ENCODE data around the gene NEDD4.
"Not testable (repeated sequence)": the region's sequence is repeated elsewhere in the genome, so short reads cannot be mapped to it uniquely, and the experiment has no call there.

NEDD4 gene

DNA sequence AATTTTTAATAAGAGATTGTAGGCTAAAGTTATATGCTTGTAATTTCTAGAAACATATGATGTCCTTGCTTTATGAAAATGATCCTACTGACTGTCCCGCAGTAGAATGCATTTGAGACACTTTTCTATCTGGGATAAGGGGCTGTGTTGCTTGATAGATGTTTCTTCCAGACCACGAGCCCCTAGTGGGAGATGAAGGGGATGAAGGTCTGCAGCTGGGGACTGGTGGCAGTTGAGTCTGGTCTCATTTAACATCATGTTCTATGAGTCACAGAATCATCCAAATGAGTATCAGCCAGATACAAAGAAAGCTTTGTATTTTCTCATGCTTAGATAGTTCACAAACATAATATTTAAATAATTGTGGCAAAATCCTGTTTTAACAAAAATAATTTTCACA lies 166.2 kb downstream of the NEDD4 start:
- no peak for DNase-seq (ENCODE audit: low read depth in 2 of 2)

DNA sequence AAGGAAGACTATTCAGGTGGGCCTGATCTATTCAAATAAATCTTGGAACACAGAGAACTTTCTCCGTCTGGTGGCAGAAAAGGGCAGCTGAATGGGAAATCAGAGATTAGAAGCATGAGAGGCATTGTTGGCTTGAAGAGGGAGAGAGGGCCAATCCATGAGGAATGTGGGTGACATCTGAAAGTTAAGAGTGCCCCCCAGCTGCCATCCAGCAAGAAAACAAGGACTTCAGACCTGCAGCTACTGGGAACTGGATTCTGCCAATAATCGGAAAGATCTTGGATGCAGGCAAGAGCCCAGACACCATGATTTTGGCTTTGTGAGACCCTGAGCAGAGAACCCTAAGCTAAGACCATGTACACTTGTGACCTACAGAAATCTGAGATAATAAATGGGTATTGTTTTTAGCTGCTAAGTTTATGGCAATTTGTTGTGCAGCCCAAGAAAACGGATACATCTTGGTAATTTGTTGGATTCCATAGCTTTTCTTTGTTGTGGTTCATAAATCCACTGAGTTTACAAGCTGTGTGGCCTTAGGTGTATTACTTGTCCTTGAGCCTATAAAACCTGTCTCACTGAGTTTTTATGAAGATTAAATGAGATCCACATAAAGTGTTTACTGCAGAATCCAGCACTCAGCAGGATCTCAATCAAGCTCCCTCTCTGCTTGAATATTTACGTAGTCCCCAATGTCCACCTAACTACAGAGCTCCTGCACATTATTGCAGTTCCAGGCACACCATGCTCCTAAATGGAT lies 168.4 kb downstream of the NEDD4 start:
- DNase-seq (ENCODE audit: low read depth in 2 of 2) = no peak

DNA sequence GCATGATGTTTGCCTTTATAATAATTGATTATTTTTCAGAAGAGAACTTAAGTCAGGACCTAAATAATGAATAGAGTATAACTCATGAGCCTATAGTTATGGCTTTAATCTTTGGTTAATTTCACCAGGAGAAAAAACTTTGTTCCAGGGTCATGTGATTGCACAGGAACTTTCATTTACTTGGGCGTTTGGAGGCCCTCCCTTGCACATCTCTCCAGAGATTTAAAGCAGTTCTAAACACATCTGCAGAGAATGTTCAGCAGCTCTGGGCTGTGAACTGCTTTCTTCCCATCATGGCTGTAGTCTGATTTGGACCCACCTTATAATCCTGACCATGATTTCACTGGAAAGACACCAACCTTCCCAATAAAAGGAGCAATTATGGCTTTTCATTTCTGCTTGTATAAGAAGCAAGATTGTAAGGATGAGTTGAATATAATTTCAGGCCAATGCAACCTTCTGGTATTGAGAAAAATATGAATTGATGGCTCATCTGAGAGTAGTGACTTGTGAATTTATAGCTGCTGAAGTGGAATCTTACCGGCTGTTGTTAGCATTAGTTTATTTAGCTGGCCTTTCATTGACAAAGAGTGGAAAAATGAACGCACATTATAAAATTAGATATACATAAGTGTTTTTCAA lies 169.6 kb downstream of the NEDD4 start:
- DNase-seq (ENCODE audit: low read depth in 2 of 2) = peak in 1 of 2 experiments; percentile 24

DNA sequence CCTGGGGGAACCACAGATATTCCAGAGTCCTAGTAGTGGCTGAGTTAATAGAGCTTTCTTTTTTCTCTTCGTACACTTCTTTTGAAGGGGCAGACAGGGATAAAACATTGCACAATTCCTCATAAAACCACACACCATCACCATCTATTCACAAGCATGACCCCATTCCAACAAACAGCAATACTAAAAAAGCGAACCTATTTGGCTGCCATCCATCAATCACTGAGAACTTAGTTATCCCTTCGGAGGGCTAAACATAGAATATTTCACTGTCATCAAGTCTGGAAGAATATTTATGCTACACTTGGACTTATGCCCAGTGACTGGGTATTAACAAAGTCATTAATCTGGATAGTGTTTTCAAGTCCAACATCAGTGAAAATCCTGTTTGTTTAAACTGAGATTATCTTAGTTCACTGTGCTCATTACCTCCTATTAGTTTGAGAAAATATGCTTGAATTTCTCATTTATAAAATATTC lies 170.2 kb downstream of the NEDD4 start:
- DNase-seq (ENCODE audit: low read depth in 2 of 2) = peak; percentile 97

DNA sequence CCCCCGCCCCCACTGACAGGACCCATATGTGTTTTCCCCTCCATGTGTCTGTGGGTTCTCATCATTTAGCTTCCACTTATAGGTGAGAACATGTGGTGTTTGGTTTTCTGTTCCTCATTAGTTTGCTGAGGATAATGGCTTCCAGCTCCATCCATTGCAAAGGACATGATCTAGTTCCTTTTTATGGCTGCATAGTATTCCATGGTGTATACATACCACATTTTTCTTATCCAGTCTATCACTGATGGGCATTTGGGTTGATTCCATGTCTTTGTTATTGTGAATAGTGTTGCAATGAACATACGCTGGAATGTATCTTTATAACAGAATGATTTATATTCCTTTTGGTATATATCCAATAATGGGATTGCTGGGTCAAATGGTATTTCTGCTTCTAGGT lies 171.7 kb downstream of the NEDD4 start:
- DNase-seq (ENCODE audit: low read depth in 2 of 2) = not testable (repeated sequence)

DNA sequence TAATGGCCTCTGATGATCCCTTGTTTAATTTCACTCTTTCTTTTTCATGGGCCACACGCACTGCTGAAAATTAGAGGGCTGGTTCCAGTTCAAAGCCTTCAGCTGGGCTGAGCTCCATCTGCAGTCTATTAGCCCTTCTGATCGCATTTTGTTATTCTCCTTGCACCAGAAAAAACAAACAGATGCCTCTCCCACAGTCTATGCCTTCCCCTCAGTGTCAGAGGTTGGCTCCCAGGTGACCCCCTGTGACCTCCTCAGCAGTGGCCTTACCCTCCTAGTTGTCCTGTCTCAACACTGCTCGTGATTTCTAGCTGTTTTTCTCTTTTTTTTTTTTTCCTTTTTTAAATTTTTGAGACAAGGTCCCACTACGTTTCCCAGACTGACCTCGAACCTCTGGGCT lies 173.4 kb downstream of the NEDD4 start:
- no peak for DNase-seq (ENCODE audit: low read depth in 2 of 2)

DNA sequence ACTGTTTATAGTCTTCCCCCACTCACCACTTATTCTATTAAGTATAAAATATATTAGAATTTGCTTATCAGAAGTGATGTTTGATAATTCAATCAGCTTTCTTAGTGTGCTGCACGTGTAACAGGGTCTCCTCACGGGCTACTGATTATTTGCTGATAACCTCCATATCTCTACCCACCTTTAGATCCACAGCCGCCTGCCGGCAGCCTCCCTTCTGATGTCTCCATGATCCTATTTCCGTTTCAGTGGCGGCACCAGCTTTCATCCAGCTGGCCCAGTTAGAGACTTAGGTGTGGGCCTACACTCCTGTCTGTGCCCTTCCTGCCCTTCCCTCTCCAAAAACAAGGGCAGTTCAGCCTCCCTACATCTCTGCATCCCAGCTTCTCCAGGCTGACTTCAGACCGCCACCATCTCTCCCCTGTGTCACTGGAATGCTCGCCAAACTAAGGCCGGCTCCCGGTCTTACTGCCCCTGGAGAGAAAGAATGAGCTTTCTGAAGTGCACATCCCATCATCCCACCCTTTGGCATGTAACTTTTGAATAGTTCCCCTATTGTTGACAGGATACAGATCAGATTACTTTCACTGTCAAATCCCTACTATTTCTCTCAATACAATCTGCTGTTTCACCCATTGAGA lies 173.9 kb downstream of the NEDD4 start:
- DNase-seq (ENCODE audit: low read depth in 2 of 2) = no peak

DNA sequence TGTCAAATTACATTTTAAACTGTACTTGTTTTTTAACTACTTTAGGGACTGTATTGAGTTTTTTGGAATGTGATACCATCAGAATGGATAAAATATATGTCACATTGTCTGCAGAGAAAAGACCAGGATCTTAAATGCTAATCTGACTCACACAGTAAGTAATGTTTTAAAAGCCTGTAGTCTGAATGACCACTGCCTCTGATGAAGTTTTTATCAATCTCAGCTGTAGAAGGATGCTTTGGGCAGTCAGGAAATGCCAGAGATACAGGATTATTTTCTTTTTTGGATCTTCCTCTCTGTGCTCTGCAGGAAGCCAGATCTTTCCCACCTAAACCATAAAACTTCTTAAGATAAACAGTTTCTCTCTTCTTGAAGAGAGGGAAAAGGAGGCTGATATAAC lies 177.4 kb downstream of the NEDD4 start:
- DNase-seq (ENCODE audit: low read depth in 2 of 2) = no peak

DNA sequence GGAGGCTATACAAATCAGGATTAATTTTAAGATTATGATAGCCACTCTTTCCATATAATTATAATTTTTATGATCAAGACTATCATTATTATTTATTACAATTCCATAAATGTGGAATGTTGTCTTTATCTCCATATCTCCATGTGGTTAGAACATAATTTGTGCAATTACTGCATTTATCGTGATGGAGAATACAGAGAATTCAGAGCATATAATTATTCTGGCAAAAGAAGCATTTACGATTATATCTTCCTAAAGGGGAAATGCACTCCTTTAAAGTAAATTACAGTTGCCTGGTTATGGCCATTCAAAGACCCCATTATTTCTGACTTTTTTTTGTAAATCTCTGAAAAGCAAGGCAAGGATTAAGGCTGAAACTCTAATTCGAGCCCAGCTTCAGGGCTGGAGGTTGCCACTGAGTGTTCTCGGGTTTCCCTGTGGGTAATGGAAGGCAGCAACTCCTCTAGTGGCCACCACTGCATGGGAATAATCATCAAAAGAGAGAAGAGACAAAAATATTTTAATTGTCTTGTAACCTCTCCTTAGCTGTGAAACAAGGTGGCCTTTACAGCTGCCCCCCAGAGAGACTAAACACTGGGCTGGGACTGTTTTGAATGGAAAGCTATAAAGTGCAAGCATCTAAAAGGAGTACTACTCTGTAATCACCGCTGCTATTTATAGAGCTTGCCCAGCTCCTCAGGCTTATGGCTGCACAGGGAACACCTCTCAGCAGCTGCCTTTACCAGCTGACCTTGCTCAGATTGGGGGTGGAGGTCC lies 190.6 kb downstream of the NEDD4 start:
- DNase-seq (ENCODE audit: low read depth in 2 of 2) = no peak

DNA sequence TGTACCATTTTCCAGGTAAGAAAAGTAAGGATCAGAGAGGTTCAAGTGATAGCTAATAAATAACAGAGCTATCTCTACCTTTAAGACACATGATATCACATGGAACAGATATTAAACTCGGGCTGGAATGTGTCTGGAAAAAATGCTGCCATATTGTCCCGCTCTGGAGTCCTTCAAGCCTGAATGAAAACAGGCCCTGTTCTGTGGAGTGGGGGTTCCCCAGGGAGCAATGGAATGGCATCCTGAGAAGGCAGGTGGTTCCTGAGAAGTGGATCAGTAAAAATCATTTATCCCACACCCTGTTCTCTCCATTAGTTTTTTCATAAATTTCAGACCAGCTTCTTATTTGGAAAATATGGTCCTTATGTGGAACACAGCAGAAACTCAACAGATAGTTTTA lies 193.2 kb downstream of the NEDD4 start:
- no peak for DNase-seq (ENCODE audit: low read depth in 2 of 2)

DNA sequence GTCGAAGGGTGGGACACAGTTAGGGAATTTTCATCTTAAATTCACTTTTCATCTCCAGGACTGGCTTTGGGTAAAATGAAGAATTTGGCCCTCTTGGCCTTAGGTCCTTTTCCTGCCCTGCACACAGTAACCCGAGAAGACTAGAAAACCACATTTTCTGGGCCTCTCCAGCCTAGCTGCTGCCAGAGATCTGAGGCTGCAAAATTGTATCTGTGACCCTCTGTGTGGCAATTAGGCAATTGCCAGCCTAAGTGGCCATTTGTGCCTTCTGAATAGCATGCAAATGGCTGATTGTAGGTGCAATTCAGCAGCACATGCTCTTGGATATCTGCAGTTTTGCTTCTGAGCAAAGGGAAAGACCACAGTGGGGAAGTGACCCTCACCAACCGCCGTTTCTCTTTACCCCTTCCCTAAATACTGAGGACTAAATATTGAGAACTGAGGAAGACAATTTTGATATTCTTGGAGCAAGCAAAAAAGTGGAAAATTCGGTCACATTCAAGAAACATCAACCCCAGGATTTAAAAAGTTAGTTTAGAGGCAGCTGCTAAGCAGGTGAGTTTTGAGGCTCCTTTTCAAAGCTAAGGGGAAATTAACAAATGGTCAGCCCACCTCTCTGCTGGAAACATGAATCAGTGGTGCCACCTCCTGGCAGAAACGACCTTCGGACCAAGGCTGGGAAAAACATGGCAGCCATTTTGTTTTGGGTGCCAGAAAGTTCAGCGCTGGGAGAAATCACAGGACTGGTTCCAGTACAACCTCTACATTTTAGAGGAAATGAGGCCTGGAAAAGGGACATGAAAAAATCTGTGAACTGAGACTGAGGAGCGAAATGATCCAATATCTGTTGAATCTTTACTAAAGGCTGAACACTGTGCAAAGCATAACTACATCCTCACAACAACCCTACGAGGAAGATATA lies 193.9 kb downstream of the NEDD4 start:
- no peak for DNase-seq (ENCODE audit: low read depth in 2 of 2)

DNA sequence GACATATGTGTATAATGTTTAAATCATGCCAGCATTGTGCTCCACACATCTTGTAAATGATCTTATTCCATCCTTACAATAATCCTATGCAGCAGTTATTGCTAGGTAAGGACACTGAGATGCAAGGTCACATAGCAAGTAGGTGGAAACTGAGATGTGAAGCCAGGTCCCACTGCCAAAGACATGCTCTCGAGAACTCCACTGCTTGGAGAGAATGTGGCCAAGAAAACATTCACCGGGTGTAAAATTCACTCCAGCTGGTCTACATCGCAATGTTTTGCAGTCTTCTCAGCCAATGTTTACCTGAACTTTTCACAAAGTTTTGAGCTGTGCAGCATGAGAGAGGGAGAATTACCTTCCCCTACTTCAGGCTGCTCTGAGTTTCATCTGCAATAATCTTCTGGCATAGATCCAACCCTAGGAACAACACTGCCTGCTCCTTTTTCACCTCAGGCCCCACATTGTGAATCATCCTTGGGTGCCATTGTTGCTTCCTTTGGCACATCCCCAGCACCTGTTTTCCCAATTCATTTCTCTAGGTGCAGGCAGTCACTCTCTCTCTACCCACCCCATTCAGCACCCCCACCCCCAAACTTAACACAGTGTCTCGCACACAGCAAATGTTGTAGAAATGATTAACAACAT lies 197.0 kb downstream of the NEDD4 start:
- no peak for DNase-seq (ENCODE audit: low read depth in 2 of 2)

DNA sequence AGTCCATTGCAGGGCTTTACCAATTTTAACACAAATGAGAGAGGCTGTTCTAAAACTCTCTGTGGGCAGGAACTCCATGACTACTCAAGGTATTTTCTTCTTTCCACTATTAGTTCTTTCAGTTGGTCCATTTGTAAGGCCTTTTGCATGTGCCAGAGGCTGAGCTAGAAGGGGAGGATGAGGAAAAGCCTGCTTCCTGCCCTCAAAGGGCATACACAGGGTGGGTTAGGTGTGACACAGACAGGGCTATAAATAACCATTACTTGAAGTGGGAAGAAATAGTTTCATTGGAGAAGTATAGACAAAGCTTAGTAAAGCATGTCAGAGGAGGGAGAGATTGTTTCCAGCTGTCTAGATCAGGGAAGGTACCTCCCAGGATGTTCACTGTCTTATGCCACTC lies 198.4 kb downstream of the NEDD4 start:
- DNase-seq (ENCODE audit: low read depth in 2 of 2) = no peak

DNA sequence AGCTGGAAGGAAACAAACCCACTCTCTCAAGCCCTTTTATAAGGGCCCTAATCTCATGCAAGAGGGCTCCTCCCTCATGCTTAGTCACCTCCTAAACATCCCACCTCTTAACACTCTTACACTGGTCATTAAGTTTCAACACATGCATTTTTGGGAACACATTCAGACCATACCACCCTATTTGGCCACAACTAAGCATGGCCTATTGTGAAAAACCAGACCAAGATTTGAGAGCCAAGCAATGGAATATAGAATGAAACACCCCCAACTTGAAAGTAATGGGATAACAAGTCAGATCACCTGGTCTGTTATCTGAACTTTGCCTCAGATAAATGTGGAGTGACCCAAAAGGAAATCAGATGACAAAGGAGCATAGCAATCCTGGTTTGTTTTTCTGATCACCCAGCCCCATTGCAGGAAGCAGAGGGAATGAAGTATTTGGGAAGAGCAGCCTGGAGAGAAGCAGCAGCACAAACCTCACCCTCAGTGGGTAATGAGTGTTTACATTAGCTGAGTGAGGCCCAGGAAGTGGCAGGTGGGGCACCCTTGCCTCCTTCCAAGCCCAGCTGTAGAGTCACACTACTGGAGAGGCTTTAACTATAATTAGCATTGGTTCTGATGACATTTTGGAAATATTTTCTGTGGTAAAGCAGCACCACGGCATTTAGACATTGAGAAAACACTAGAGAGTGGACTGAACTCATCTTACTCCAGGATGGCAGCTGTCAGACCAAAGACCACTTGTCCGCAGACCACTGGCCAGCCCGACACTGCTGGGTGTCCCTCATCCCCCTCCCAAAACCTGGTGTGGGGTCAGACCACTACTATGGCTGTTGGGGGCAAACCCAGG lies 201.6 kb downstream of the NEDD4 start:
- peak; percentile 25 to 34 for DNase-seq (ENCODE audit: low read depth in 2 of 2)

DNA sequence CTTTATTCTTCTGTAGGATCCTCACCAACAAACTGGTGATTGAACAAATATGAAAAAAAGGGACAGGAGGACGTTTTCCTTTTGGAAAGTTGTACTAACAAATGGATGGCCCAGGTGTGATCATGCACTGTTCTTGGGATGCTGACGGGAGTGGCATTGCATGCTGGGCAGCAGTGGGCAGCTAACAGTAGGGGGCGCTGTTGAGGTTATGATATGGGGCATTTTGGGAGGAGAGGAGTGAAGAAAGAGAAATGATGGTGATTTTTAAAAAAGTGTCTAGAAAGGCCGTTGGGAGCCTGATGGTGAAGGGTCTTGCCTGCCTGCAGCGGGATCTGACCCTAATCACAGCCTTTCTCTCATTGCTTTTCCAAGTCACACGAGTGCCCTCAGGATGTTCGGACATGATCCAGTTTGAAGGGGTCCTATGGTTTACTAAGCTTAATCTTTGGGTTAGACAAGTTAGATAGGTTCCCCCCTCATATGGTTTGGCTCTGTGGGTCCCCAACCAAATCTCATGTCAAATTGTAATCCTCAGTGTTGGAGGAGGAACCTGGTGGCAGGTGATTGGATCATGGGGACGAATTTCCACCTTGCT lies 204.2 kb downstream of the NEDD4 start:
- DNase-seq (ENCODE audit: low read depth in 2 of 2) = no peak

DNA sequence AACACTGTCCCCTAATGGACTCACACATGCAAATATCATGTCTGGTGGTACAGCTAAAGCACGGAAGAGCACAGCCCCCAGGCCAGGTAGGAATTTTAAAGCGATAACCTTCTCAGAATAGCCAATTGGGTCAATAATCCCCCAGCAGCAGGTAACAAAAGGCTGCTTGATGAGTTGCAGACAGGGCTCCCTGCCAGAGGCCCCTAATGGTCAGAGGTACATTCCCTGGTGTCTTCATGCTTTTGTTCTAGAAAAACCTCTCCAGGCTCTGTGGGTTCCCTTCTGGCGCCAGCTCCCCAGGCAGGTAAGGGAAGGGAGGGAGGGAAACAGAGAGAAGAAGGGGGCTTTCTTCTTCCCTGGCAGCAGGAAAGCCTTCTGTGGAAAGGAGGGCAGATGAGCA lies 207.1 kb downstream of the NEDD4 start:
- no peak for DNase-seq (ENCODE audit: low read depth in 2 of 2)

DNA sequence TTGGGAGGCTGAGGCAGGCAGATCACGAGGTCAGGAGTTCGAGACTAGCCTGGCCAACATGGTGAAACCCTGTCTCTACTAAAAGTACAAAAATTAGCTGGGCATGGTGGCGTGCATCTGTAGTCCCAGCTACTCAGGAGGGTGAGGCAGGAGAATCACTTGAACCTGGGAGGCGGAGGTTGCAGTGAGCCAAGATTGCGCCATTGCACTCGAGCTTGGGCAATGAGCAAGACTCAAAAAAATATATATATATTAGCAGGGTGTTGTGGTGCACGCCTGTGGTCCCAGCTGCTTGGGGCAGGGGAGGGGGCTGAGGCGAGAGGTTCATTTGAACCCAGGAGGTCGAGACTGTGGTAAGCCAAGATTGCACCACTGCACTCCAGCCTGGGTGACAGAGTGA lies 207.8 kb downstream of the NEDD4 start:
- not testable (repeated sequence) for DNase-seq (ENCODE audit: low read depth in 2 of 2)

DNA sequence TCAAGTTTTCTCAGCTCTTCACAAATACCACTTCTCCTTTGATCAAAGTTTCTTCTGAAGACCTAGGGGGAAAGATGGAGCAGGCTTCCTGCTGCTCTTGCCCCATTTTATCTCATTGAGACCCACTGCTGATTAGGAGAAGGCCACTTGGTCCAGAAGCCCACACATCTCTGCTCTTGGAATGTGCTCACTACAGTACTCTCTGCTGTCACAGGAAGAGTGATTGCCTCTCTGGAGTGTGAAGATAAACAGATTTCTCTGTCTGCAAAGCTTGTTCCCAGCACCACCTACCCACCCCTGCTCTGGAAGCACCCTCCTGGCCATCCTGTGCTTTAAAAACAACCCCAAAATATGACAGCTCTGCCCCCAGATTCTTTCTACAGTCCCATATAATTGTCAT lies 209.1 kb downstream of the NEDD4 start:
- DNase-seq (ENCODE audit: low read depth in 2 of 2) = no peak

DNA sequence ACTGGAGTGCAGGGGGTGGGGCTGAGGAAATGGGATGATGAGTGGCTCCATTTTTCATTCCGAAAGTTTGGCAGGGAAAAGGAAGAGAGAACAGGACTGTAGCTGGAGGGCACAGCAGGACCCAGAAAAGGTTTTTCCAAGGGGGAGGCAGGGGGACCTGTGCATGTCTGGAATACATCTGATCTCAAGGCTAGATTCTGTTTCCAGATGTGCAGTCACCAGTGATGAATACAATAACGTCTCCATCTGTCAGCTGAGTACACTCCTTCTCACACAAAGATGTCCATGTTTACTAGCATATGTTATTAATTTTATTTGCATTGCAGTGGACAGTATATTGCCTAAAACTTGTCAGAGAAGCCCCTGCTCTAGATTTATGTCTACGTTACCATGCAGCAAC lies 210.5 kb downstream of the NEDD4 start:
- peak in 1 of 2 experiments; percentile 22 for DNase-seq (ENCODE audit: low read depth in 2 of 2)

All from fibroblast of skin of left quadriceps (primary cell).